Retinal pigment epithelial cell (primary cell): Measurements from ENCODE around the gene SCG2.
"Not testable (repeated sequence)": the region's sequence is repeated elsewhere in the genome, so short reads cannot be mapped to it uniquely, and the experiment has no call there.

Experiments used
- DNase-seq: peaks from one replicate; pipeline ENCODE4 v3.0.0-alpha.2; 2010; ENCODE audit warnings: low read depth
- H3K4me3 ChIP-seq: 2 replicates; pipeline ENCODE4 v1.5.1; 2011; ENCODE audit warnings: mild to moderate bottlenecking, low read length, control low read depth, moderate library complexity
- TF ChIP-seq, protein P1 (sequence below): conservative IDR thresholded peaks from 2 replicates; pipeline ENCODE4 v1.5.1; 2011; ENCODE audit warnings: low read depth, low read length, control low read depth, inconsistent platforms

Gene SCG2

DNA sequence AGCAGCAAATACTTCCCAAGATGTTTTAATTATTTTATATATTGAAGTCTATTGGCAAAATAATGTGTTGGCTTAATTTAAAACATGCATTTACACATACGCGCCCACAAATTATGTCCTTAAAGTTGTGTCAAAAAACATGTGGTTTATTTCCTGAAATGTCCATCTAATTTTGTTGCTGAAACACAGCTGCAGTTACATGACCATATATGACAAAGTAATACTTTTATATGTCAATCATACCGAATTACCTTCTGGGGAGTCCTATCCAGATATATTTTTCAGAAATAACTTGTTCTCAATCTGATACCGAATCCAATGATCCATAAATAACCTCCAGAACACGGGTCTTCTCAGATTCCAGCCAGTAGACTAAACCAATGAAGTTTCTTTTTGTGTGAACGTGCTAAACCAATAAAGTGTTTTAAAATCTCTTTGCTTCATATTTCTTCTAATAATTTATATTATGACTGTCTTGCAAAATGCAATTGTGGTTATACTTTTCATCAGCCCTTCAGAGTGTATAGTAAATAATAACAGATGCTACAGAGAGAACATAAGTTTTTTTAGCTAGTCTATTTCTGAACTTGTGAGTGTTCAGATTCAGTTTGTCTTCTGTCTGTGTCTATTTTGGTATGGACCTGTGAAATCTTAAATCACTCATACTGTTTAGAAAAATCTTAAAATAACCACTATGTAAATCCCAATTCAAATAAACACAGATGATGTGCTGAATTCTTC lies 2.4 kb downstream of the SCG2 start:
- H3K4me3 ChIP-seq, result no peak overlapping the region
- TF ChIP-seq, protein P1, sequence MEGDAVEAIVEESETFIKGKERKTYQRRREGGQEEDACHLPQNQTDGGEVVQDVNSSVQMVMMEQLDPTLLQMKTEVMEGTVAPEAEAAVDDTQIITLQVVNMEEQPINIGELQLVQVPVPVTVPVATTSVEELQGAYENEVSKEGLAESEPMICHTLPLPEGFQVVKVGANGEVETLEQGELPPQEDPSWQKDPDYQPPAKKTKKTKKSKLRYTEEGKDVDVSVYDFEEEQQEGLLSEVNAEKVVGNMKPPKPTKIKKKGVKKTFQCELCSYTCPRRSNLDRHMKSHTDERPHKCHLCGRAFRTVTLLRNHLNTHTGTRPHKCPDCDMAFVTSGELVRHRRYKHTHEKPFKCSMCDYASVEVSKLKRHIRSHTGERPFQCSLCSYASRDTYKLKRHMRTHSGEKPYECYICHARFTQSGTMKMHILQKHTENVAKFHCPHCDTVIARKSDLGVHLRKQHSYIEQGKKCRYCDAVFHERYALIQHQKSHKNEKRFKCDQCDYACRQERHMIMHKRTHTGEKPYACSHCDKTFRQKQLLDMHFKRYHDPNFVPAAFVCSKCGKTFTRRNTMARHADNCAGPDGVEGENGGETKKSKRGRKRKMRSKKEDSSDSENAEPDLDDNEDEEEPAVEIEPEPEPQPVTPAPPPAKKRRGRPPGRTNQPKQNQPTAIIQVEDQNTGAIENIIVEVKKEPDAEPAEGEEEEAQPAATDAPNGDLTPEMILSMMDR, result no peak

DNA sequence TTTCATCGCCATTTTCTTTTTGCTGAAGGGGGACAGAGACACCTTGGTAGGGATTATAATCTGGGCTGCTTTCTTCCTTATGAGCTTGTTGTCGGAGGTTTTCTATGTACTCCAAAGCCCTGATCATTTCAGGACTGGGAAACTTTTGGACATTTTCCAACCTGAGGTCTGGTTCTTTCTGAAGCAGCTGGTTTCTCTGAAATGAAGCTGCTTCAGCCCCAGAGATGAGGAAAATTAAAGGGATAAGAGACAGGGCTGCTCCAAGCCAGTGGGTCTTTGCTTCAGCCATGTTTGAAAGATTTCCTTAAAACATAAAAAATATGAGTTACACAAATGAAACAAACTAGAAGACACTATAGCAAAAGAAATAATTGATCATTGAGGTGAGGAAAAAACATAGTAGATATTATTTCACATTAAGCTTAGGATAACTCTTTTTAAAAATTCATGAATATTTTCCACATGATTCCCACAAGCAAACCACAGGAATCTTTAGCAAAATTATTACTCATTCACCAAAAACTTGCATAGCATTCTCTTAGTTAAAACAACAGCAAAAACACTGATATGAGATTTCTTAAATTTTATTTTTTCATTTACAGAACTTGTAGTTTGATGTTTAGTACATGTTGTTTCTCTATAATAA lies 3.0 kb downstream of the SCG2 start:
- TF ChIP-seq, protein P1, result no peak
- DNase-seq, result no peak
- no peak overlapping the region for H3K4me3 ChIP-seq

More for the DNA sequence above, 2.4 kb downstream of the SCG2 start:
- DNase-seq, result no peak

DNA sequence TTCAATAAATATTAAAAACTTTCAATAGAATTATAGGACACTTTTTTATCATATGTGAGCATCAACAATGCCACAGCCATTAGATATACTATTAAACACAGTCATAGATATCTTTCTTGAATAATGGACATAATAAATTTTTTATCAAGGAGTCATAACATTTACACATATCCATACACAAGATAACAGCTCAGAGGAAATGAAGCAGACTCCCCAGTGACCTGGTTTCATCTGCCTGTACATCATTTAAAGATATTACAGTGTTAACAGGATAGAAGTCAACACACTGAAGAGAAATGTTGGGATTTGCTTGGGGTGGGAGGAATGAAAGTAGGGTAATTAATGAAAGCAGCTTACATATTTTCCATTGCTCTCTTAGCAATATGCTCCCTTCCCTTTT lies 5.1 kb downstream of the SCG2 start:
- TF ChIP-seq, protein P1, result no peak
- no peak overlapping the region for H3K4me3 ChIP-seq
- no peak for DNase-seq

DNA sequence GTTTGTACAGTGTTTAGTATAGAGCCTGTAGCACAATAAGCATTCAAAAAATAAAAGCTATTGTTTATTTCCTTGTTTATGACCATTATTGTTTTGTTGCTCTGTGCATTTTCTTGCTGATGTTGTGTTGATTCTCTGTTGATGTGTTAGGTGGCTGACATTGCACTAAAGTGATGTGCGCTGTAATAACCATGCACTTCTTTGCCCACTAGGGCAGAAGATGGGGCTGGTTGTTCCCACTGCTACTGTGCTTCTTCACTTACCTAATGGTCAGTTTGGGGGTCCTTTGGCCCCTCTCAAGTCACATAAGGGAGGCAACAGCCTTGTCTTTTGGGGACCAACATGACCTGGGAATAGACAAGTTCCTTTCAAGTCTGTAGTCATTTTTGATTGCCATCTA lies 6.0 kb downstream of the SCG2 start:
- H3K4me3 ChIP-seq, result no peak overlapping the region
- DNase-seq, result no peak
- TF ChIP-seq, protein P1, result no peak

DNA sequence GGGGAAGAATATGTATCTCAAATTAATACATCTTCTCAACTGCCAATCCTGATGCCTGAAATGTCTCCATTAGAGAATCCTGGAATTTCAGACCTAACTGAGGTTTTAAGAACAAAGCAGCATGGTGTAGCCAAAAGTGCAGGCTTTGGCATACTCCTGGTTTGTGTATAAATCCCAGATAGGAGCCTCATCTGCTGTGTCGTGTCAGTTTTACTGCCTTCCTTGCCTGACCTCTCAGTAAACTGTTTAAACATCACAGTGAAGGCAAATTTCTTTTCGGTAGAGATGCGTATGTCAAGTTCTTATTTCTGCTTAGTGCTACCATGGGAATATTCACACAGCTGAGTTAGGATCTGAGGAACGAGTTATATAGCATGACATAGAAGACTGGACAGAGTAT lies 7.3 kb downstream of the SCG2 start:
- TF ChIP-seq, protein P1, result no peak
- DNase-seq, result no peak
- H3K4me3 ChIP-seq, result no peak overlapping the region

DNA sequence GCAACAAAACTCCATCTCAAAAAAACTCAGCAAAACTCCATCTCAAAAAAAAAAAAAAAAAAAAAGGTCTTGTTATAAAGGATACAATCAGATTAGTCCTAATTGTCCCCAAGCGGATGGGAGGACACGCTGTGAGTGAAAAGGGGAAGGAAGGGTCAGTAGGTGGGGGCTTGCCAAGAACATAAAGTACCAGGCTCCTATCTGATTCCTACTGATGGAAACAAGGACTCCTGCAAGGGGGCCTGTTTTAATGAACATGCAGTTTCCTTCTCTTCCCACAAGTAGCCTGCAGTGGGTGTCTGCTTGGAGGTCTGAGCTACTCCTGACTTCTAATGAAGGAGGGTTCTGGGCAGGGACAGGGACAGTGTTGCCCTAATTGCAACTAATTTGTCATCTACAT lies 7.9 kb downstream of the SCG2 start:
- no peak for DNase-seq
- TF ChIP-seq, protein P1, result no peak

DNA sequence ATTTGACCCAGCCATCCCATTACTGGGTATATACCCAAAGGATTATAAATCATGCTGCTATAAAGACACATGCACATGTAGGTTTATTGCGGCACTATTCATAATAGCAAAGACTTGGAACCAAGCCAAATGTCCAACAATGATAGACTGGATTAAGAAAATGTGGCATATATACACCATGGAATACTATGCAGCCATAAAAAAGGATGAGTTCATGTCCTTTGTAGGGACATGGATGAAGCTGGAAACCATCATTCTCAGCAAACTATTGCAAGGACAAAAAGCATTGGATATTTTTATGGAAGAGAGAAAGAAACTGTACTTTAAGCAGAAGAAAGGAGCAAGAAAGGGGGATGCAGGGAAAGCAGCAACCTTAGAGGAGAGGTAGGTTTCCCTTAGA lies 9.5 kb downstream of the SCG2 start:
- not testable (repeated sequence) for DNase-seq, H3K4me3 ChIP-seq

More for the DNA sequence above, 7.9 kb downstream of the SCG2 start:
- H3K4me3 ChIP-seq, result no peak overlapping the region
